Stomach (tissue), 4 donors: ENCODE measurements around the gene GPATCH3.

Experiments
- EP300 ChIP-seq: sonication (generic); formaldehyde crosslinking; IDR thresholded peaks from one replicate; pipeline ENCODE4 v1.6.1; 2017; ENCODE audit warnings: antibody characterized with exemption
- POLR2A ChIP-seq, 4 donors: fragments of 450-650 bp; IDR thresholded peaks; one replicate each; pipeline ENCODE4 v1.6.1; 2016; ENCODE audit warnings: antibody characterized with exemption in 4 of 4, control low read depth in 2 of 4, mild to moderate bottlenecking in 1 of 4, moderate library complexity in 1 of 4
- POLR2AphosphoS5 ChIP-seq, 3 donors: sonication (generic); formaldehyde crosslinking; IDR thresholded peaks; one replicate each; pipeline ENCODE4 v1.6.1; 2016; ENCODE audit warnings: antibody characterized with exemption in 3 of 3
- TF ChIP-seq, protein P1 (sequence below), 7 experiments: fragments of 450-650 bp in 4 of 7; fragments of 200-600 bp in 3 of 7; sonication (generic) in 3 of 7; IDR thresholded peaks; one replicate each; pipeline ENCODE4 v1.5.1; 2016 to 2019; ENCODE audit warnings: antibody characterized with exemption in 7 of 7, control low read depth in 2 of 7, mild to moderate bottlenecking in 1 of 7

- no peak for TF ChIP-seq POLR2A (IDR thresholded peaks at IDR 0.05)
- TF ChIP-seq, protein P1, sequence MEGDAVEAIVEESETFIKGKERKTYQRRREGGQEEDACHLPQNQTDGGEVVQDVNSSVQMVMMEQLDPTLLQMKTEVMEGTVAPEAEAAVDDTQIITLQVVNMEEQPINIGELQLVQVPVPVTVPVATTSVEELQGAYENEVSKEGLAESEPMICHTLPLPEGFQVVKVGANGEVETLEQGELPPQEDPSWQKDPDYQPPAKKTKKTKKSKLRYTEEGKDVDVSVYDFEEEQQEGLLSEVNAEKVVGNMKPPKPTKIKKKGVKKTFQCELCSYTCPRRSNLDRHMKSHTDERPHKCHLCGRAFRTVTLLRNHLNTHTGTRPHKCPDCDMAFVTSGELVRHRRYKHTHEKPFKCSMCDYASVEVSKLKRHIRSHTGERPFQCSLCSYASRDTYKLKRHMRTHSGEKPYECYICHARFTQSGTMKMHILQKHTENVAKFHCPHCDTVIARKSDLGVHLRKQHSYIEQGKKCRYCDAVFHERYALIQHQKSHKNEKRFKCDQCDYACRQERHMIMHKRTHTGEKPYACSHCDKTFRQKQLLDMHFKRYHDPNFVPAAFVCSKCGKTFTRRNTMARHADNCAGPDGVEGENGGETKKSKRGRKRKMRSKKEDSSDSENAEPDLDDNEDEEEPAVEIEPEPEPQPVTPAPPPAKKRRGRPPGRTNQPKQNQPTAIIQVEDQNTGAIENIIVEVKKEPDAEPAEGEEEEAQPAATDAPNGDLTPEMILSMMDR (IDR thresholded peaks at IDR 0.05), result no peak
- no peak for TF ChIP-seq POLR2AphosphoS5 (IDR thresholded peaks at IDR 0.05)
- no peak for TF ChIP-seq EP300
These were observed 22.6 kb upstream of the GPATCH3 start for GRCh38 chr1:26922901-26923300.
